ENCODE results near the gene GALNT3. TPM values are rescaled to one million over a fixed set of nuclear protein-coding genes. Genes with fewer than 3 reads are reported as not detected.

The GALNT3 gene
- total RNA-seq (2022; extraction: Qiagen RNA extraction): not detected in 5 replicates

DNA sequence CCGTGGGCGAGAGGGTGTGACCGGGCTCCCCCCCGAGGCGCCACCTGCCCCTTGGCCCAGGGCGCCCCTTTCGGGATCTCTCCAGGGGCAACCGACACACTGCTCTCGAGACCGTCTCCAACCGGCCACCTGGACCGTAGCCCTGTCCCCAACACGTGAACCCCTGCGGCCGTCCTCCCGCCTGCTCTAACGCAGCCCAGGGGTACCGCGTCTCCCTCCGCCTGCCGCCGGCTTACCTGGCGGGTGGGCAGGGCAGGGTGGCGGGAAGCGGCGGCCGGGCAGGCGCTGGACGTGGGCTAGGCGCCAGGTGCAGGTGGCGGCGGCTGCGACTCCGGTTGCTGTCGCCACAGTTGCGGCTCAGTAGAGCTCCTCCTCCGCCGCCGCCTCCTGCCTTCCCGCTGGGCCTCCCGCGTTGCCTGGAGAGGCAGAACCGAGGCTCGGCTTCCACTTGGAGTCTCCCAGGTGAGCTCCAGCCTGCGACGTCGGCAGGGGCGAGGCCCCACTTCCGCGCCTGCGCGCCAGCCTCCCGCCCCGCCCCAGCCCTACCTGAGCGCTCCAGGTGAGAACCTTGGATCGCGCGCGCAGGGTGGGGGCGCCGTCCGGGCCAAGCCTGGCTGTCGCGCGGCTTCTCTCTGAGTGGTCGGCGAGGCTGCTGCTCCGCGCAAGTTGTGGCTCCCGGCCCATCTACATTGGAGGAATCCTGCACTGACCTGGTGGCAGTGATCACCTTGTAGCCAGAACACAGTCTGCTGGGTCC, at the start of gene GALNT3:
Gene GALNT3 (minus strand): TSS at position 469 of the 757 bp plus-strand sequence. CDS start 23,547 bp downstream, outside the sequence.

Other genes with a start within 250 kb of the GALNT3 start
- 3.5 to 5.9 TPM (median 4.9 TPM) in 5 replicates for gene TTC21B, start 159.5 kb upstream of the GALNT3 start, total RNA-seq (2022; extraction: Qiagen RNA extraction)

Data from A549 treated with Mapracorat at 1 μM for 4 hours (cell line).